ENCODE results near the gene RCL1.
A peak's percentile ranks its signal among the peaks of the same experiment; 100 is the strongest.
"Not testable (repeated sequence)": the region's sequence is repeated elsewhere in the genome, so short reads cannot be mapped to it uniquely, and the experiment has no call there.

The RCL1 gene

GRCh38 chr9:4792572-4793458 is at the start of gene RCL1:
Gene RCL1, plus strand, starts transcription at chr9:4792944. Its CDS starts 148 bp downstream, at chr9:4793092.
- DNase-seq (ENCODE audit: low read depth) = peak; percentile 83

GRCh38 chr9:4743131-4743875 is 49.4 kb upstream of the RCL1 start:
- no peak for DNase-seq (ENCODE audit: low read depth)

GRCh38 chr9:4746278-4747030 is 46.3 kb upstream of the RCL1 start:
- DNase-seq (ENCODE audit: low read depth) = no peak

GRCh38 chr9:4748612-4749011 is 44.1 kb upstream of the RCL1 start:
- no peak for DNase-seq (ENCODE audit: low read depth)

GRCh38 chr9:4750023-4750673 is 42.6 kb upstream of the RCL1 start:
- DNase-seq (ENCODE audit: low read depth) = no peak

GRCh38 chr9:4754530-4754929 is 38.2 kb upstream of the RCL1 start:
- DNase-seq (ENCODE audit: low read depth) = not testable (repeated sequence)

- no peak for DNase-seq (ENCODE audit: low read depth)
Observed at GRCh38 chr9:4755026-4755609, 37.6 kb upstream of the RCL1 start.

GRCh38 chr9:4756420-4756819 is 36.3 kb upstream of the RCL1 start:
- no peak for DNase-seq (ENCODE audit: low read depth)

GRCh38 chr9:4760122-4760521 is 32.6 kb upstream of the RCL1 start:
- no peak for DNase-seq (ENCODE audit: low read depth)

- DNase-seq (ENCODE audit: low read depth) = no peak
Observed at GRCh38 chr9:4762108-4762885, 30.4 kb upstream of the RCL1 start.

GRCh38 chr9:4762886-4763541 is 29.7 kb upstream of the RCL1 start:
- DNase-seq (ENCODE audit: low read depth) = no peak

- DNase-seq (ENCODE audit: low read depth) = no peak
Observed at GRCh38 chr9:4764033-4764432, 28.7 kb upstream of the RCL1 start.

- no peak for DNase-seq (ENCODE audit: low read depth)
Observed at GRCh38 chr9:4768681-4769080, 24.1 kb upstream of the RCL1 start.

- no peak for DNase-seq (ENCODE audit: low read depth)
Observed at GRCh38 chr9:4769321-4770080, 23.2 kb upstream of the RCL1 start.

GRCh38 chr9:4771788-4772187 is 21.0 kb upstream of the RCL1 start:
- no peak for DNase-seq (ENCODE audit: low read depth)

GRCh38 chr9:4774209-4774608 is 18.5 kb upstream of the RCL1 start:
- no peak for DNase-seq (ENCODE audit: low read depth)

- DNase-seq (ENCODE audit: low read depth) = not testable (repeated sequence)
Observed at GRCh38 chr9:4774958-4775357, 17.8 kb upstream of the RCL1 start.

- DNase-seq (ENCODE audit: low read depth) = no peak
Observed at GRCh38 chr9:4780651-4781050, 12.1 kb upstream of the RCL1 start.

- DNase-seq (ENCODE audit: low read depth) = no peak
Observed at GRCh38 chr9:4781408-4781807, 11.3 kb upstream of the RCL1 start.

Measured in HS-5 (cell line).